LNCAP (cell line): ENCODE results near the gene CS.

Experiments used
- CTCF ChIP-seq: fragments of 450-650 bp; IDR thresholded peaks from 2 replicates; pipeline ENCODE4 v1.5.1; 2017; ENCODE audit warnings: mild to moderate bottlenecking

The CS gene

GRCh38 chr12:56336361-56337167, 36.4 kb upstream of the CS start:
- TF ChIP-seq CTCF = no peak

GRCh38 chr12:56334490-56334793, 34.3 kb upstream of the CS start:
- no peak for TF ChIP-seq CTCF

- TF ChIP-seq CTCF = peak; percentile 57; the same call in 1 of the 2 replicates
Observed at GRCh38 chr12:56333679-56334489, 33.8 kb upstream of the CS start, which contains the start of gene PAN2. TSS of gene PAN2 (minus strand) at chr12:56334000. CDS start at chr12:56333094, 906 bp downstream.

GRCh38 chr12:56333197-56333678, 33.1 kb upstream of the CS start:
- no peak for TF ChIP-seq CTCF

GRCh38 chr12:56332512-56333196, 32.5 kb upstream of the CS start:
- no peak for TF ChIP-seq CTCF

- no peak for TF ChIP-seq CTCF
Observed at GRCh38 chr12:56330936-56331490, 30.9 kb upstream of the CS start.

- no peak for TF ChIP-seq CTCF
Observed at GRCh38 chr12:56326533-56326932, 26.4 kb upstream of the CS start.
